ENCODE data around the gene SMPD1.

The SMPD1 gene

DNA sequence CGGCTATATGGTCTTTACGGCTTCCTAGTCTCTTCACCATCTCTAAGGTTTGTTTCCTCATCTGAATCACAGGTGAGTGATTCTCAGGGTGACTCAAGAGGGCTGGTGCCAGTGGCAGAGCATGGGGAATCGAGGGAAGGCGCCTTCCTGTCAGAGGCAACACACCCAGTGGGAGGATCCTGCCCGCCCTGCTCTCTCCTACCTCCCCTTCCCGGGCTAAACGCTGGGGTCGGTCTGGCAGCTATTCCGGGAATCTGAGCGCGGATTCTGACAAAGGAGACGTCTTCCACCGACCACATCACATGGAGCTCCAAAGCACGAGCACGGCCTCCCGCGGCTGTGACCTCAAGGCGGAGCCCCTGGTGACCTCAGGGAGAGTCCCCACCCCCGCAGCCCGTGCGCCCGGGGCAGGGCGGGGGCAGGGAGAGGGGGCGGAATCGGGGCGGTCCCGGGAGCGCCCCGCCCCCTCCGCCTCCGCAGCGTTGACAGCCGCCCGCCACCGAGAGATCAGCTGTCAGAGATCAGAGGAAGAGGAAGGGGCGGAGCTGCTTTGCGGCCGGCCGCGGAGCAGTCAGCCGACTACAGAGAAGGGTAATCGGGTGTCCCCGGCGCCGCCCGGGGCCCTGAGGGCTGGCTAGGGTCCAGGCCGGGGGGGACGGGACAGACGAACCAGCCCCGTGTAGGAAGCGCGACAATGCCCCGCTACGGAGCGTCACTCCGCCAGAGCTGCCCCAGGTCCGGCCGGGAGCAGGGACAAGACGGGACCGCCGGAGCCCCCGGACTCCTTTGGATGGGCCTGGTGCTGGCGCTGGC, at the start of gene SMPD1:
TSS of gene SMPD1 (plus strand) at position 570 of the 813 bp plus-strand sequence. CDS start at position 695, 125 bp downstream.
- DNase-seq (peak; percentile 92 to 94), ATAC-seq (peak; percentile 90)
- Mint-ChIP-seq H3K27me3 (no peaks in the 10 kb centered on the region), H3K9me3 (no peaks in the 10 kb centered on the region), H3K27ac (peak within 1 kb of the TSS; percentile 96 to 99), H3K4me3 (peak within 1 kb of the TSS; percentile 91 to 93), H3K4me1 (peaks cover 58% of the 10 kb centered on the region)

DNA sequence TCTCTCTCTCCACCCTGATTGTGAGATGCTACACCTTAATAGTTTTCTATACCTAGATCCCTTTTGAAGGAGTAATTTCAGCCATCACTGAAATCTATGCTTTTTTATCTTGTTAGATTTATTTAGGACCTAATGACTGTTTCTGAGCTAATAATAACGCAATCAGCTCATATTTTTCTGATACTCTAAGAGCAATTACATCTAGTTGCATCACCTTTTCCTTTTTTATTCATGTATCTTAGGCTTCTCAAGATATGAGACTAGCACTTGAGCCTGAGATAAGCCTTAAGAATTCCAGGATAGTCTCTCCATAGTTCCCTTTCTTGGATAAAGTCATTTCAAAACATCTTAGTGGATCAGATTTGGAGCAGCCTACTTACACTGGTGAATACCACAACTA, 44.9 kb upstream of the SMPD1 start:
- no peak for DNase-seq
- Mint-ChIP-seq H3K4me1 (no peaks in the 10 kb centered on the region), H3K4me3 (no peak overlapping the region), H3K27me3 (no peaks in the 10 kb centered on the region), H3K9me3 (no peaks in the 10 kb centered on the region), H3K27ac (peak overlapping the region in 1 of 2 donors; percentile 22)
- ATAC-seq, result no peak

DNA sequence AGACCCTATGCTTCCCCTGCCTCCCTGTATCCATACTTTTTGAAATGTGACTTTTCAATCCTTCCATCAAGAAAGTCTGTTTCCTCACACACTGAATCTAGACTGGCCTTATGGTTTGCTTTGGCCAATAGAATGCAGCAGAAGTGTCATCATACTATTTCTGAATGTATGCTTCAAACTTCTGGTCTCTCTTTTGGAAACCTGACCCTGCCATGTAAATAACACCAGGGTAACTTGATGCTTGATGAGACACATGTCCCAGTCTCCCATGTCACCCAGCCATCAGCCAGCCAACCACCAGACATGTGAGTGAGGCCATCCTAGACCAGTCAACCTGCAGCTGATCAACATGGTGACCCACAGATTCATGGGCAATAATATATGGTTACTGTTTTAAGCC, 40.2 kb upstream of the SMPD1 start:
- Mint-ChIP-seq H3K27me3 (peaks cover 8% of the 10 kb centered on the region), H3K4me3 (no peak overlapping the region), H3K9me3 (no peaks in the 10 kb centered on the region), H3K27ac (no peak overlapping the region), H3K4me1 (peaks cover 20% of the 10 kb centered on the region)
- DNase-seq (no peak), ATAC-seq (no peak)

DNA sequence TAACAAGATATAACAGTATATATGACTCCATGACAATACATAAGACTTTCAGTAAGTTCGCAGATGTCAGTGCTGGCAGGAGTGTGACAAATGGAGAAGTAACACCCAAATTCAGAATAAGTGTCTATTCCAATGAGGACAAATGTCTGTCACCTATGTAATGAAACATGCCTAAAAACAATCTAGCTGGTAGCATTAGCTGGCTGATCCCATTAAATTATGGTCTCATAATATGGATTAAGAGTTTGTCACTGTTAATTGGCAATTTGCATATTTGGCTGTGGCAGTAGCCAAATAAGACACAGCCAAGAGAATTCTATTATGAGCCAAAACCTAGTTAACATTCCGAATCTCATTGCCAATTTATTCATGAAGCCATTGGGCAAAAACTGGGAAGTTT, 39.8 kb upstream of the SMPD1 start:
- peaks cover 20% of the 10 kb centered on the region for H3K4me1 Mint-ChIP-seq
- ATAC-seq (no peak), DNase-seq (no peak)
- H3K4me3 Mint-ChIP-seq, result no peak overlapping the region
- no peak overlapping the region for H3K27ac Mint-ChIP-seq
- H3K9me3 Mint-ChIP-seq, result no peaks in the 10 kb centered on the region
- peaks cover 8% of the 10 kb centered on the region for H3K27me3 Mint-ChIP-seq

DNA sequence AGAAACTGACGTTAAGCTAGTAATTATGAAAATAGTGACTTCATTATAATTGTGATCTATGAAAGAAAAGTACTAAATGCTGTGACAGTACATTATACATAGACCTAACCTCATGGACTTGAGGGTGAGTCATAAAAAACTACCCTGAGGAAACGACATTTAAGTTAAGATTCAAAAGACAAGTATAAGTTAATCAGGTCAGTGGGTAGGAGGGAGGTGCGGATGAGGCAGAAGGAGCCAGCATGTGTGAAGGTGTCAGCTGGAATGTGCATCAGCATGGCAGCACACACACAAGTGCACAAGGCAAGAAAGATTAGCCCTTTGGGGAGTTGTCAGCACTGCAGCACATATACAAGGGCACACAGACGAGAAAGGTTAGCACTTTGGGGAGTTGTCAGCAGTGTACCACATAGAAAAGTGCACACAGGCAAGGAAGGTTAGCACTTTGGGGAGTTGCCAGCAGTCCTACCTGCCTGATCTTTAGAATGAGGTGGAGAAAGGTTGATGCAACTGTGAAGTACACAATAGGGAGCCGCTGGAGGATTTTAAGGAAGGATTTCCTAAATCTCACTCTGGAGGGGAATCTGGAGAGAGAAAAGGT, 38.4 kb upstream of the SMPD1 start:
- no peak for DNase-seq
- peak; percentile 79 for ATAC-seq
- no peaks in the 10 kb centered on the region for H3K9me3 Mint-ChIP-seq
- peaks cover 8% of the 10 kb centered on the region for H3K27me3 Mint-ChIP-seq
- H3K27ac Mint-ChIP-seq, result peak overlapping the region in 1 of 2 donors; percentile 60
- peaks cover 27% of the 10 kb centered on the region for H3K4me1 Mint-ChIP-seq
- no peak overlapping the region for H3K4me3 Mint-ChIP-seq

DNA sequence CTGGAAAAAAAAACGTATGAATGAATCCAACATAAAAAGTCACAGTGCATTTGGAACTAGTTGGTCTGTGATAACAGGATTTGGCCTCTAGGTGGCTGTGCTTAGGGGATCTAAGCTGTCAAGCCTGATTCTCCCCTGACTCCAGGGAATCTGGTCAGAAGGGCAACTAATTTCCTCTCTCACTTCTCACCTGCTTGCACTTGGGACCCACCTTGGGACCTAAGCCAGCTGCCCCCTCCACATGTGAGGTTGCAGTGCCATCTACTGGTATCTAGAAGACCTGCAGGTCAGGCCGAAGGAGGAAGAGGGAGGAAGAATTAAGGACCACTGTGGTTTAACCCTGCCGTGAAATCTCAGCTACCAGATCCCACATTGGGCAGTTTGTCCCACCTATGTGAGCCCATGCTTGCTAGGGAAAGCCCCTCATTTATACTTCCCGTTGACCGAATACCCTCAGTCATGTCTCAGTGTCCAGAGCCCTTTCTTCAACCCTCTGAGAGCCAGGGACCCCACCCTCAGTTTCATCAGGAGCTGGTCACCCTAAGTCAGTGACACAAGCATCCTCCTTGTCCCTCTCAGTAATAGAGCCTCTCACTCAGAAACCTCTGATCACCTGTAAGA, 36.8 kb upstream of the SMPD1 start:
- peaks cover 8% of the 10 kb centered on the region for H3K27me3 Mint-ChIP-seq
- peak; percentile 74 for ATAC-seq
- H3K4me3 Mint-ChIP-seq, result no peak overlapping the region
- H3K9me3 Mint-ChIP-seq, result no peaks in the 10 kb centered on the region
- H3K4me1 Mint-ChIP-seq, result peaks cover 33% of the 10 kb centered on the region
- no peak overlapping the region for H3K27ac Mint-ChIP-seq
- DNase-seq, result peak; percentile 66

DNA sequence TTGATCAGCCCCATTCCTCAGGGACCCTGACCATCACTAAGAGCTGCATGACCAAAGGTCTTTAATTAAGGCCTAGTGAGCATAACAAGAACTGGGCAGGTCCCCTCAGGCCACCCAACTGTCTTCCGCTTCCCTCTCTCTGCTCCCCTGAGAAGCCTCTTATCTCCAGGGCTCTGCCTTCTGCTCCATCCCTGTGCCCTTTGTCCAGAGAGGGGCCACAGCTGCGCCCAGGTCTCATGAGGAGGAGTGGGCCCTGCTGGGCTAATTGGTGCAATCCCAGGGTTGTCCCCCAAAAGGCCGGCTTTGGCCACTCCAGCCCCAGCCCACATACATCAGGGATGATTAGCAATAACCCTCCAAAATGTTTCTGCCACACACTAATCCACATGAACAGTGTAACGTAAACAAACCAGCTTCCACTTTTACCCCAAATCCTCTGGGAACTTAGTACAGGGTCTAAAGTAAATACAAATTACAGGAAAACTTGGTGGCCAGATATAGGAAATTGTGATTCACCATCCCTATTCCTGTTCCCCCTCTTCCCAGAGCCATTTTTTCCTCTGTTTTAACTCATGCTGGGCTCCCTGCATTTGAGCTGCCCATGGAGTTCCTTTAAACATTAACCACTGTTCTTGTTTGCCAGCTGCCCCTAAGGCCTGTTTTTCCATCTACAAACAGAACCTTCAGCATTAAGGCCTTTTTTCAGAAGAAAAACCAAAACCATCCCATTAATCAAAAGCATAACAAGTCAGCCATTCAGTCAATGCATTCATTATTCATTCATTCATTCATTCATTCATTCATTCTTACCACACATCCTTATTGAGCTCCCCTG, 35.4 kb upstream of the SMPD1 start:
- H3K27ac Mint-ChIP-seq, result peak overlapping the region in 1 of 2 donors; percentile 66
- ATAC-seq, result no peak

DNA sequence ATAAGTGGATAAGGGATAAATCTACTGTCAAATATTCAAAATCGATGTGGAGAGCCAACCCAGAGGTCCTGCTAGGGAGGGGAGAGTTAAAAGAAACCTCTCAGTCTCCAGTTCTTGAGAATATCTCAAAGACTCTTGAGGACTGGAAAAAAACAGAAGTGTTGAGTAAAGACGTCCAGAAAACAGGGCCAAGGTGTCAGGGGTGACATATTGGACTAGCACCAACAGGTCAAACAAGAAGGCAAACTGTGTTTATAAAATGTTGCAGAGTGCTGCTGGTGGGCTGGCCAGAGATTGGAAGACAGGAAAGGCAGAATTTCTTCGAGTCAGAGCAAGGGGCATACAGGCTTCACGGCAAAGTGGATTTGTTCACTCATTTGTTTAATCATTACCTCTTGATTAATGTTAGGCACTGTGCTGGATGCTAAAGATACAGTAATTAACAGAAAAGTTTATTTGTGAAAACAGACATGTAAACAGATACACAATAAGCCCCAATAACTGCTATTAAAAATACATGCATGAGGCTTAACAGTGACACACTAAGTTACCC, 33.7 kb upstream of the SMPD1 start:
- ATAC-seq (no peak), DNase-seq (no peak)
- peaks cover 32% of the 10 kb centered on the region for H3K4me1 Mint-ChIP-seq
- H3K4me3 Mint-ChIP-seq, result no peak overlapping the region
- H3K27me3 Mint-ChIP-seq, result peaks cover 8% of the 10 kb centered on the region
- no peaks in the 10 kb centered on the region for H3K9me3 Mint-ChIP-seq
- H3K27ac Mint-ChIP-seq, result peak overlapping the region in 1 of 2 donors; percentile 46

More for the DNA sequence above, 35.4 kb upstream of the SMPD1 start:
- H3K27me3 Mint-ChIP-seq, result peaks cover 8% of the 10 kb centered on the region
- H3K4me3 Mint-ChIP-seq, result no peak overlapping the region
- H3K4me1 Mint-ChIP-seq, result peaks cover 33% of the 10 kb centered on the region
- H3K9me3 Mint-ChIP-seq, result no peaks in the 10 kb centered on the region
- no peak for DNase-seq

DNA sequence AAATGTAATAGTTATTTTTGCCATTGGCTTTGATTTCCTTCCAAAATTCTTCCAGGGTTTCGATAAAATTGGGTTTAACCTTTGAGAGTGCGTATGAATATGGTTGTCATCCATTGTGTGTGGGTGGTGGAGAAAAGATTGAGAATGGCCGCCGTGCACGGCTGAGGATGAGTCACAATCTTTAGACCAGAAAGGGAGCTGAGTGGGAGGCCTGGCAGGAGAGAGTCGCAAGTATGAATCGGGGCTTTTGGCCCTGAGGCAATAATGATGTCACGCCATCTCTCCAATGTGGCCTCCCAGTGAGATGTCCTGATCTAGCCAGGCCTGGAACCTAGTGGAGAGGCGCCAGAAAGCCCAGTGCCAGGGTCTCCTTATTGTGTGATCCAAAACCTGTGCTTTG, 33.1 kb upstream of the SMPD1 start:
- Mint-ChIP-seq H3K27ac (no peak overlapping the region), H3K27me3 (peaks cover 8% of the 10 kb centered on the region), H3K9me3 (no peaks in the 10 kb centered on the region), H3K4me1 (peaks cover 26% of the 10 kb centered on the region), H3K4me3 (no peak overlapping the region)
- DNase-seq, result peak in 1 of 2 donors; percentile 25
- ATAC-seq, result peak; percentile 62

DNA sequence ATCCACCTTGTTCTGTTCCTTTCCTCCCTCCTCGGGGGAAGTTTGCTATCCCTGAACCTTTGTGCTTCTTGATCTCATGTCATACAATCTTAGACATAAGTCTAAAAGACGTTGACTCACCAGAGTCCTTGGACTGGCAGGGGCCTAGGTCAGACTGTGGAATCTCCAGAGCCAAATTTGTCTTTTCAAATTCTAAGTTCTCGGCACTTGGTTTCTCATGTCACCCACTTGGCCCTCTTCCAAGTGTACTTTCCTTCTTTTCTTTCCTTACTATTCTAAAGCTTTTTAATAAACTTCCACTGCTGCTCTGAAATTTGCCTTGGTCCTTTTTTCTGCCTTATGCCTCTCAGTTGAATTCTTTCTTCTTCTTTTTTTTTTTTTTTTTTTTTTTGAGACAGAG, 30.1 kb upstream of the SMPD1 start:
- no peaks in the 10 kb centered on the region for H3K27me3 Mint-ChIP-seq
- no peak overlapping the region for H3K4me3 Mint-ChIP-seq
- no peaks in the 10 kb centered on the region for H3K9me3 Mint-ChIP-seq

DNA sequence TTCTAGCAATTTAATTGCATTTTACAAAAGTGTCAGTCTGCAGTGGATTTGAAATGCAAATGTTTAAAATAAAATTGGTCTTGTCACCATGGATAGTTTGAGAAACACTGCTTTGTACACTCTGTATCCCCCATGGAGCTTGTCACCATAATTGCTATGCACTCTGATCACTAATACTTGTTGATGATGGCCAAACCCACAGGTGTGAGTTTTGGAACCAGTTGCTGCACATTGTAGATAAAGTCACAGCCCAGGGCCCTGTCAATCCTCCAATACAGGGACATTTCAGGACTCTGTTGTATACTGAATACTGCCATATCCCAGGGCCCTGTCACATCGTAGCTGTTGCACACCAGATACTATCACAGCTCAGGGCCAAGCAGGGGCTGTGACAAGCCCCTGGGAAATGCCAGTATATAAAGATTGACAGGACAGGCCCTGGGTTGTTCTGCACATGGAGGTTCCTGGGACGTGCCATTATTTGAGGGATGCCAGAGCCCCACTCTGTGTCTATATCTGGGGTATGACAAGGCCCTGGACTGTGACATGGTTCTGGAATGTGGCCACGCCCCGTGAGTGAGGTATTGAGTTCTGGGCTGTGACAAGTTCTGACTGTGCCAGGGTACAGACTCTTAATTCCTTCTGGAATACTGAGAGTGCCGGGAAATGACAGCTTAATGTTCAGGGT, 27.9 kb upstream of the SMPD1 start:
- DNase-seq (no peak), ATAC-seq (no peak)
- Mint-ChIP-seq H3K27me3 (no peaks in the 10 kb centered on the region), H3K4me1 (peaks cover 1% of the 10 kb centered on the region), H3K27ac (no peak overlapping the region), H3K4me3 (no peak overlapping the region), H3K9me3 (no peaks in the 10 kb centered on the region)

More for the DNA sequence above, 30.1 kb upstream of the SMPD1 start:
- H3K27ac Mint-ChIP-seq, result peak overlapping the region in 1 of 2 donors; percentile 58
- peaks cover 13% of the 10 kb centered on the region for H3K4me1 Mint-ChIP-seq
- no peak for DNase-seq
- ATAC-seq, result no peak

DNA sequence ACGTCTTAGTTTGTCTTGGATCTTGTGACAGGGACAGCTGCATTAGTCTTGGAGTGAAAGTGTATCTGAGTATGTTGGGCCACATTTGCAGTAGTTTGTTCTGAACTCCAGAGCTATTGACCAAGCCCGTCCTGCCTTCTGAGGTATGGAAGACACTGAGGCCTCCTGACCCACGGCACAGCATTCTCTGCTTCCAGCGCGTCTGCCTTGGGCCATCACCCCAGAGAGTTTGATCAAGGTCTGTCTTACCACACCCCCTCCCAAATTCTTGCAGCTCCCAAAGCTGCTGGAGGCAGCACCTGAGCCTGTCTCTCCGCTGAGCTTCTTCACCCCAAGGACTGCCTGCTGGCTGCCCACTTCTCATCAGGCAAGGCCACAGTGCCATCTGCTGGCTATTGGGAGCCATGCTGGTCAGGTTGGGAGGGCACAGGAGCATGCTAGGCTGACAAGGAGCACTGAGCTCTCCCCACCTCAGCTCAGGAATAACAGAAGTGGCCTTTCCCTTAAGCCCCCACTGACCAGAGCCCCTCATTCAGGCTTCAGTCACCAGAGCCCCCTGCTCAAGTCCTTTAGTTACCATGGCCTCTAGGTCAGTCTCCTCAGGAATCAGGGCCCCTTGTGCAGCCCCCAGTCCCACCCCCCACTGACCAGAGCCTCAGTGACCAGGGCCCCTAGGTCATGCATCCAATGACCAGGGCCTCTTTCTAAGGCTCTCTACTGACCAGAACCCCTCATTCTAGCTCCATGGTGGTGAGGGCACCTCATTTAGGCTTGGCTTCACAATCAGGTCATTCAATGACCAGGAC, 27.2 kb upstream of the SMPD1 start:
- Mint-ChIP-seq H3K4me1 (no peaks in the 10 kb centered on the region), H3K9me3 (no peaks in the 10 kb centered on the region), H3K27me3 (no peaks in the 10 kb centered on the region), H3K27ac (no peak overlapping the region), H3K4me3 (no peak overlapping the region)
- DNase-seq (peak; percentile 66 to 70), ATAC-seq (peak; percentile 90)

DNA sequence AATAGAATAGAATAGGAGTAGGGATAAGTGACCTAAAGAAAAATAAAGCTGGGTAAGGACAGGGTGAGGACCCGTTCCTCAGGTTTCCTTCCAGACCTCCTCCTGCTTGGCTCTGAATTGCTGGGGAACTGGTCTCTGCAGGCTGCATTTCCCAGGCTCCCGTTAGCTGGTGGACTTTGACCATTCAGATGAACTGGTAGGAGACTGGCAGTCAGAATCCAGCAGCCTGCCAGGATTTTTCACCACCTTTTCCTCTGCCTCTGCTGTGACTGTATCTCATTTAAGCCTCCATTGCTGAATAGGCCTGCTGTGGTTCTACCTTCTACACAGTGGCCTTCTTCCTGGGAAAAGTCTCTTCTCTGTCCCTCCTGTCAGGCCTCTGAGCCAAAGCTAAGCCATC, 24.6 kb upstream of the SMPD1 start:
- Mint-ChIP-seq H3K9me3 (no peaks in the 10 kb centered on the region), H3K4me3 (no peak overlapping the region), H3K27ac (no peak overlapping the region), H3K4me1 (no peaks in the 10 kb centered on the region), H3K27me3 (no peaks in the 10 kb centered on the region)
- ATAC-seq (no peak), DNase-seq (no peak)

DNA sequence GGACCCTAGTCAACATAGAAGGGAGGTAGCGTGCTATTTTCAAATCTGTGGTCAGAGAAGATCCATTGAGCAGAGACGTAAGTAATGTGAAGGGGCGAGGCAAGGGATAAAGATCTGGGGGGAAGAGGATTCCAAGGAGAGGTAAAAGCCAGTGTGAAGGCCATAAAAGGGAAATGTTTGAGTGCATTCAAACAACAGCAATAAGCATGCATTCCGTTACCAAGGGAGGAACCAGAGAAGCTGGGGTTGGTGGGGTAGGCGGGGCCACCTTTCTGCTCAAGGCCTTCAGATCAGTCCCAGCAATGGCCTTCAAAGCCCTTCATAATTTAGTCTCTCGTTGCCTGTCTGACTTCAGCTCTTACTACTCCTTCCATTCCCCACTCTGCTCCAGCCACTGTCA, 18.4 kb upstream of the SMPD1 start:
- peaks cover 14% of the 10 kb centered on the region for H3K4me1 Mint-ChIP-seq
- DNase-seq (no peak), ATAC-seq (no peak)
- no peaks in the 10 kb centered on the region for H3K27me3 Mint-ChIP-seq
- no peak overlapping the region for H3K4me3 Mint-ChIP-seq
- no peak overlapping the region for H3K27ac Mint-ChIP-seq
- no peaks in the 10 kb centered on the region for H3K9me3 Mint-ChIP-seq

Data from stimulated activated naive CD8-positive, alpha-beta T cell treated with anti-CD3 and anti-CD28 coated beads, Interleukin-15, amount 100 ng/mL, for 72 hours (primary cell).